8988T (cell line): ENCODE results near the gene SLCO2A1.
"Not testable (repeated sequence)": the region's sequence is repeated elsewhere in the genome, so short reads cannot be mapped to it uniquely, and the experiment has no call there.

ENCODE experiments used
- DNase-seq: peaks from one replicate; pipeline ENCODE4 v3.0.0; 2011

The SLCO2A1 gene

GRCh38 chr3:134029734-134030378, at the start of gene SLCO2A1:
Gene SLCO2A1 (minus strand): TSS chr3:134029925. CDS start chr3:134029802, 123 bp downstream.
- peak; percentile 48 for DNase-seq

DNA sequence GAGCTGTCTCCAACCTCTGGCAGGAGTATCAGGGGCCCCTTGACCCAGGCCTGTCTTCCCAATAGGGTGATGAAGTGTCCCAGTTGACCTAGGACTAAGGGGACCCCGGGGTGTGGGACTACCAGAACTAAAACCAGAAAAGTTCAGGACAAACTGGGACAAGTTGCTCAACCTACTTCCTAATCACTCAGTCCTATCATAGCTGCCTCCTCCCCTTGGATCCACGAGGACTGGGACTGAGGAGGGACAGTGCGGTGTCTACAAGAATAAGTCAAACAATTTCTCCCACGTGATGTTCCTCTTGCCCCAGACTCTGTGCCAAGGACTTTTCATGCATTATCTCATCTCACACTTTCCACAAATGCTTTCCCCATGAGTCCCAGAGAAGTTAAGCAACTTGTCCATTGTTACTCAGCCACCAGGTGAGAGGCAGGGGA, 49.4 kb upstream of the SLCO2A1 start:
- no peak for DNase-seq

- DNase-seq = no peak
Observed at GRCh38 chr3:134078169-134078831, 48.6 kb upstream of the SLCO2A1 start.

DNA sequence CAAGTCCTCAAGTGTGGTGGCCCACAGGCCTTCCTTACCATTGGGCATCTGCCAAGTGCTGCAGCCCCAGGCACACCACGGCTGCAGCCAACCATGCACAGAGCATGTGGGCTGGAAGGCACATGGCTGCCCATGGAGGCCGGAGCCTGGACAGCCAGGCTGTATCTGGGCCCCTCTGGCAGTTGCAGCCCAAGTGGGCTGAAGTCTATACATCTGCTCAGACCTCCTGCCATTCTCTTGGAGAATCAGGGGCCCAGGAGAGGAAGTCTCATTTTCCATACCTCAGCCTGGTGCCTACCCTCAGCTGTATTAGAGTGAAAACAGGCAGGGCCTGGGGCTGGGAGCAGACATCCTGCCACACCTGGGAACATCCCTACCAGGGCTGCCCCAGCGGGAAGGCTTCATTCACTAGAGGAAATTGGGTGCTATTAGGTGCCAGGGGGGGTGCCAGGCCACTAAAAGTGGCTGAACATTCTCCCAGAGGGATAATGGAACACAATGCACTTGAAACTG, 48.0 kb upstream of the SLCO2A1 start:
- no peak for DNase-seq

DNA sequence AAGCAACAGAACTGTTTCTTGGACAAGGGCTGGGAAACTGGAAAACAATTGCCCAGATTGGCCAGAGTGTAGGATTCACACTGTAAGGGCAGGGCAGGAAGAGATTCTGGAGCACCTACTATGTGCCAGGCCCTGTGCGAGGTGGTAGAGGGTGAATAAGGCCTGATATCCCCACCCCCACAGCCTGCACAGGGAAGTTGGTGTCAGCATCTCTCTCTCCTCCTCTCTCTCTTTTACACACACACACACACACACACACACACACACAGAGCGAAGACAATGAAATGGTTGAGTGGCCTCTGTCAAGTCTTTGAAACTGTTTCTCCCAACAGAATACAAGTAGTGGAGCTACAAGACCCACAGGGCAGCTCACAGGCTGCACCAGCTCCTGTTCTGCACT, 47.1 kb upstream of the SLCO2A1 start:
- DNase-seq = no peak

DNA sequence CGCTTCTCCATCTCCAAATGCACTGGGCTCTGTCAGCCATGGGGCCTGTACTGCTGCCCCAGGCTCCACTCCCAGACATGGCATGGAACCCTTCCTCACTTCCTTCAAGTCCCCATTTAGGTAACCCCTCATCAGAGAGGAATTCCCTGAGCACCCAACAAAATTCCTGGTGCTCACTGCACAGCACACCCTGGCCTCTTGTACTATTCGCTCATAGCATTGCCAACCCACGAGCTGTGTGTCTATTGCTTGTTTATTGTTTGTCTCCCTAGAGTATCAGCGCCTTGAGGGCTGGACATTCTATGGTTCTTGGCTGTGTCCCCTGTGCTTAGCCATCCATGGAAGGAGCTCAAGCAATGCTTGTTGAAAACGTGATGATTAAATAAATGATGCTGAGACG, 46.1 kb upstream of the SLCO2A1 start:
- DNase-seq = no peak

- no peak for DNase-seq
Observed at GRCh38 chr3:134075568-134075825, 45.8 kb upstream of the SLCO2A1 start.

DNA sequence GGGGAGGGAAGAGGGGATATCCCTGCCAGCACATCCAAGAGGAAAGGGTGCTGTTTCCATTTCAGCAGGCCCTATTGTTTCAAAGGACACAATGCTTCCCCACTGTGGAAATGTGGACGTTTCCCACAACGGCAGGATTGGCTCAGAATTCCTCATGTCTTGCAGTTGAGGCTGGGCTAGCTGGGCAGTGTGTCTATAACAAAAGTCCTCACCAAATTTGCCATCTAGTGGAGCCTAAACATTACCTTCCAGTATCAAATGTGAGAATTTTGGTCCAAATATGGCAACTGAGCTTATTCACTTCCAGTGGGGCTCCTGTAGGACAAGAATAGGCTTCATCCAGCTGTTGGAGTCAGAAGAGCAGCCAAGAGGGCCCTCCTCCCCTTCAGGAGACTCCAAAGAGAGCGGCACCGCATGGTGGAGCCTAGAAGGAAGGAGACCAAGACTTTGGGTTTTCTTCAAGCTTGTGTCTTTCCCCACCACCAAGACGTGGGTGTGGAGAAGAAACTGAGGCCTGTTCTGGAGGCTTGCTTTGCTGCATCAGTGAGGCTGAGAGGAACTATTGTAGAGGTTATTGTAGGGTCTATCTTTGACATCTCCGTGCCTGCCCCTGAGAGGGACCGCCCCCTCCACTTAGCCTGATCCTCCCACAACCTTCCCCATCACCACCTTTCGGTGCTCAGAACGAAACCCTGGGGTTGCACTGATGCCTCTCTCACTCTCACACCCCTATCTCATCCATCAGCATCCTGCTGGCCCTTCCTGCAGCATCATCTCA, 45.3 kb upstream of the SLCO2A1 start:
- no peak for DNase-seq

DNA sequence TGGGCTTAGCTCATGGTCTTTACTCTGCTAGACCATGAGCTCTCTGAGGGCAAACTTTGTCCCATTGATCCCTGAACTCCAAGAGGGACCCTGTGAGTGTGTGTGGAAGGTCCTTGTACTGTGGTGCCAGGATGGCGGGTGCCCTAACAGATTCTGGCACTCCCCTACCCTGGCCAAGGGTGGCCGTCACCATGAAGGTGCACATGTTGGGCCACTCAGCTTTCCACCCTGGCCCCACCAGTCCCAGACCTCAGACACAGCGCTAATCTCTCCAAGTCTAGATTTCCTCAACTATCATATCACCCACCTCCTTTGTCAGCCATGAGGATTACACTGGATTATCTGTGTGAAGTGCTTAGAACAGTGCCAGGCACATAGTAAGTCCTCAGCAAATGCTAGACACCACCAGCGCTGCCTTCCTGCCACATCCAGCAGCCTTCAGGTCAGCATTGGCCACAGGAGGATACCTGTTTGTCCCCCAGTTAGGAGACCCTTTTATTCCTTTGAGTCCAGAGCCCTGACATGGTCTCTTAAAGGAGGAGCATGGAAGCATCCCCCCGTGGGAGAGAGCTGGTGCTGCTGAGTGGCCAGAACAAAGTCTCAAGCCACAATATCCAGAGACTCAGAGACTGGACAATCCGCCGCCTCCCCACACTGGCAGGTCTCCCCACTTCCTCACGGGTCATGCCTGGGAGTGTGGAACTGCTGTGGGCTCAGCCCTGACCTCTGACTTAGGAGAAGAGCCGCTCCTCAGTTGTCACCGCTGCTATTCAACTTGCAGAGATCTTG, 44.5 kb upstream of the SLCO2A1 start:
- no peak for DNase-seq

DNA sequence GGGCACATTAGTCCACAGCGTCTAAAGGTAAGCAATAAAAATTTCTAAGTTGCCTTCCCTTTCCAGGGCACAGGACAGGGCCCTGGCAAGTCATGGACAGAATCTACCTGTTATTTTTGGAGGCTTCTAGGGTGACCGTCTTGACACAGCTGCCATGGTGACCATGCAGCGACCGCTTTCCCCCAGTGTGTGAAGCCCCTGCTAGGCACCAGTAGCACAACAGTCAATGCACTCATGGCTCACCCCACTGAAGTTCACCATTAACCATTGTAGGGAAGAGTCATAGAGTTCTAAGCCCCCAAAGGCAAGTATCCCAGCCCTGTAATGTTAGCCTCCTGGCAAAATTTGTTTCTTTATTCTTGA, 43.8 kb upstream of the SLCO2A1 start:
- DNase-seq = no peak

DNA sequence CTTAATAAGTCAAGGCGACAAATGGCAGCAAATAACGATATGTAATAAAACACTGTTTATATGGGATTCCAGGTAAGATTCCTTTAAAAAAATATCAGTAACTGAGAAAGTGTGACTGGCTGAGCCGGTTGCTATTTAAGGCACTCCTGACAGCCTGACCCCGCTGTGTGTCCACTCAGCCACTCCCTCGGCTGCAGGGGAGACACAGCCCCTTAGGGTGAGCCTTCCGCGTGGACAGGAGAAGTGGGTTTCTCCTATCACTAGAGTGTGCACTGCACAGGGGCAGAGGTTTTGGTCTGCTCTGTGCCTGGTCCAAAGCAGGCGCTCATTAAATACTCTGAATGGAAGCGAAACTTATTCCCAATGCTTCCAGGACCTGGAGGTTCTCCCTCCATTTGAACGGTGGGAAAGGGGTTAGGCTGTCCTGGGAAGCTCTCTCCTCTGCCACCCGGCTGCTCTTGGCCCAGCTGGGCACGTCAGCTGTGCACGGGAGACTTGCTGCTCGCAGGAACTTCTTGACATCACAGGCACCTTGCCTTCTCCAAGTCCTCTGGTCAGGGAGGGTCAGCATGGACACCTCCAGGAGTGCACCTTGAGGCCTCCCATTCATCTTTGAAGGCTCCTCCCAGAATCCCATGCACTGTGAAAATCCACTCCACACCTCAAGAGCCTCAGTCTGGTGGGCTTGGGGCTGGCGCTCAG, 43.3 kb upstream of the SLCO2A1 start:
- no peak for DNase-seq

GRCh38 chr3:134070281-134070680, 40.6 kb upstream of the SLCO2A1 start:
- not testable (repeated sequence) for DNase-seq

DNA sequence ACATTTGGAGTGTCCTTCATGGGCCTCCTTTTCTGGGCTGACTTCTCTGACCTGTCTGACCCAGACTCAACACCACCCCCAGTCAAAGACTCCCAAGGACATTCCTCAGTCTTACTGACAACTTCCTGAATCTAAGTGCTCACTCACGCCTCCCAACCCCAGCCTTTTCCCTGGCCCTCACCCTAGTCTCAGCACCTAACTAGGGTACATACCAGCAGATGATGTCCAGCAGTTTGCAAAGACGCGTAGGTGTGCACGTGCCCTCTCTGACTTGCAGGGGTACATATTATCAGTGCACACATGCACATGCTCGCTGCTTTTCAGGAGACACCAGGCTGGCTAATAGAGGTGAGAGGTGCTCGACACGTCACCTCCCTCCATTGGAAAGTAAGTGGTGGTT, 38.7 kb upstream of the SLCO2A1 start:
- DNase-seq = no peak

GRCh38 chr3:134067531-134068161, 37.9 kb upstream of the SLCO2A1 start:
- no peak for DNase-seq

DNA sequence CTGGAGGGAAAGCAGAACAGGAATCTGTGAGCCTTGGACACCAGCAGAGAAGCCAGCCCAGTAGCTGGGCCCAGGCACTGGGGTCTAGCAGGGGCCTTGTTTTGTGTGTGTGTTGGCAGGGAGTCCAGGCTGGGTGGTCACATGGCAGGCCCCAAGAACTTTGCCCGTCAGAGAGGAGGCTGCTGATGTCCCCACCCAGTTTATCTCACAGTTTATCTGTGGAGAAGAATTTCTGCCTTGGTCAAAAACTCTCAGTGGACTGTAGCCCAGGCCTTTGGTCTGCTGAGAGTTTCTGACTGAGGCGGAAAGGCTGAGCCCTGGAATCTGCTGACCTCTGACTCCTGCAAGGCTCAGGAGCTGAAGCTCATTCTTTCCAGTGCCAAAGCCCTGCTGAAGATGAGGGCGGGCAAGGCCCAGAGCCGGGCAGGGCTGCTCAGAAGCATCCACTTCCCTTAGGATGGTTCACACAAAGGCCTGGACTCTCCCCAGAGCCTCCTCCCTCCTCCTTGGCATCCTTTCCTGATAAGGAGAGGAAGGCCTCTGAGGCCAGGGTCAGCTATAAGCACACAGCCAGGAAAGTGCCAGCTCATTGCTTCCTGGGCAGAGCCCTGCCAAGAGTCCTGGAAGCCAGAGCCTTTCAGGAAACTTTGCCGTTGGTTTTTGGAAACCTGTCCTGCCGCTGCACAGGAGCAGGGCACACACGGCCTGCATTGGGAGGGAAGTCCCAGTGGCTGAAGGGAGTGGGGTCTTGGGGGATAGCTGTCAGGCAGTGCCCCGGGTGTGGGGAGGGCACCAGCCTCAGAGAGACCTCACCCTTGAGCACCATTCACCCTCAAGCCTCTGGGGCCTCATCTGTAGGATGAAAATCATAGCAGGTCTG, 37.2 kb upstream of the SLCO2A1 start:
- no peak for DNase-seq

- no peak for DNase-seq
Observed at GRCh38 chr3:134066158-134066541, 36.4 kb upstream of the SLCO2A1 start.

DNA sequence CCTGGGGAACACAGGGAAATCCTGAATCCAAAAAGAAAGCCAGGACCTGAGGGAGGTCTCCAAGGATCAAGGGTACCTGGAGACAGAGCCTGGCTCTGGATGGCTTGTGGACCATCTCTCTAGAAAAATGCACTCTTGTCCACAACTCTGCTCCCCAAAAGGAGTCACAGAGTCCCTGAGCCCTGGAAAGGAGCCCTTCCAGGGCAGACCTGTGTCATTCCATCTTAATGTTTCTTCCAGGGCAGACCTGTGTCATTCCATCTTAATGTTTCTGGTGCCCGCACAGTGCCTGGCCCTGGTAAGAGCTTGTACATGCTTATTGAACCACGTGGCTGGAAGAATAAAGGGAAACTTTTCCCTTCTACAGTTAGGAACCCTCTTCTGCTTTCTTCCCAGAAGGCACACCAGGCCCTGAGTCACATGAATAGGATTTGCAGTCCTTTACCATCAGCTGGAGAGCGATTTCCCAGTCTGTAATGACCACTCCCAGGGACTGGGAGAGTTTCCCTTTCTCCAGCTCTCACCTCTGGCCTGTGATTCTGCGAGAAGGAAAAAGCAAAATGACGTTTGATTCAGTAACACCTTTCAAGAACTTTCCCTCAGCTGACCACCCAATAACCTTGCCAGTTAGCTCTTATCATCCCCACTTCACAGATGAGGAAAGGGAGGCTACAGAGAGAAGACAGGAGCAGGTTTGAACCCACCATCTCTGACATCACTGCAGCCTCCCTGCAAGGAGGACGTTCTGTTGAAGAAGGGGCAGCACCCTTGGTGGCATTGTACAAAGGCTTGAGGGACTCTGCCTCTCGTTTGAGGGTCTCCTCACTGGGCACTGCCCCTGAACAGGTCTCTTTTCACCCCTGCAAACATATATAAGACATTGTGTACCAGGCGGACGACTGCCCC, 35.8 kb upstream of the SLCO2A1 start:
- DNase-seq = no peak

DNA sequence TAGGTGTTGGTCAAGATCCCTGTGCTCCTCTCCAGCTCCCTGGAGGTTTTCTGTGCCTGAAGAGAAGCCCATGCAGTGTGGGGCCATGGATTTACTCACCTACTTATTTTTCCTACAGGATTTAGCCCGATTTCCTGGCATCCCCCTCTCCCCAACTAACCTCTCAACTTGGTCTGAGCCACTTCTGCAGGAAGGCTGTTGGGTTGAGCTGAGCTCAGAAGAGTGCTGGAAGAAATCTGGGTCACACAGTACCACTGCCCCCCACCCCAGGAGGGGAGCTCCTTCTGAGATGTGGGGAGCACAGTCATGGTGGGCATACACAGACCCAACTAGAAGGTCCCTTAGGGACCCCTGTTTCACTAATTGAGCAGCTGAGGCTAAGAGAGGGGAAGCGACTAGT, 34.4 kb upstream of the SLCO2A1 start:
- DNase-seq = no peak

DNA sequence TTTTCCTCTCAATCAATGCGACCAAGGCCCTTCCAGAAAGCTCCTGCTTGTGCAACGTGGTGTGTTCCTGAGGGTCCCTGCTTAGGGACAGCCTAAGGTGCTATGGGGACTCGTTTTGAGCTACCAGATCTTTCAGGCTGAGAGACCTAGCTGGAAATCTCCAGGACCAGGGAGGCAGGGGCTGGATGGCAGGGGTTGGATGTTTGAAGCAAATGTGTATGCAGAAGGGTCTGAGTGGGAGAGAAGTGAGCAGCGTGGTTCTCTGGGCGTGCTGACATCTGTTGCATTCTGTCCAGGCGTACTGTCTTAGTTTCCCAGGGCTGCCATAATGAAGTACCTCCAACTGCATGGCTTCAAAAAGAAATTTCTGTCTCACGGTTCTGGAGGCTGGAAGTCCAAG, 31.7 kb upstream of the SLCO2A1 start:
- DNase-seq = no peak
